Adrenal gland (tissue), 12 donors: ENCODE results near the gene RSPH6A. TPM values are rescaled to one million over a fixed set of nuclear protein-coding genes. Genes with fewer than 3 reads are reported as not detected.

Experiments
- DNase-seq, 7 donors: peaks; one replicate each; pipeline ENCODE4 v3.0.0-alpha.2; 2019 to 2020
- H3K27ac ChIP-seq, 5 donors: fragments of 200-600 bp; sonication (generic) in 4 of 5; 1 replicate in 3 of 5; 2 replicates in 2 of 5; pipeline versions ENCODE4 v1.5.1 to v1.8.0; 2016 to 2020; ENCODE audit warnings: mild to moderate bottlenecking in 1 of 5
- H3K27me3 ChIP-seq: fragments of 200-600 bp; 2 replicates; pipeline ENCODE4 v1.8.0; 2021
- H3K36me3 ChIP-seq, 2 donors: fragments of 200-600 bp; replicated peaks in 1 of 2; 1 replicate in 1 of 2; 2 replicates in 1 of 2; pipeline versions ENCODE4 v1.5.1 to v1.8.0; 2018 to 2022
- H3K4me1 ChIP-seq, 2 donors: fragments of 200-600 bp; replicated peaks in 1 of 2; 1 replicate in 1 of 2; 2 replicates in 1 of 2; pipeline versions ENCODE4 v1.5.1 to v1.8.0; 2018 to 2021
- H3K4me3 ChIP-seq, 4 donors: fragments of 200-600 bp; sonication (generic) in 3 of 4; one replicate each; pipeline ENCODE4 v1.5.1; 2016 to 2018
- H3K9me3 ChIP-seq, 3 donors: fragments of 200-600 bp; sonication (generic) in 1 of 3; replicated peaks in 1 of 3; 1 replicate in 2 of 3; 2 replicates in 1 of 3; pipeline versions ENCODE4 v1.5.1 to v1.8.0; 2016 to 2021
- CTCF ChIP-seq, 6 experiments: fragments of 450-650 bp in 4 of 6; fragments of 200-600 bp in 2 of 6; sonication (generic) in 1 of 6; IDR thresholded peaks; 1 replicate in 5 of 6; 2 replicates in 1 of 6; pipeline versions ENCODE4 v1.5.1 to v1.8.0; 2016 to 2021; ENCODE audit warnings: antibody characterized with exemption in 6 of 6, mild to moderate bottlenecking in 2 of 6, moderate library complexity in 1 of 6
- POLR2A ChIP-seq, 2 donors: fragments of 450-650 bp; IDR thresholded peaks; one replicate each; pipeline ENCODE4 v1.6.1; 2017; ENCODE audit warnings: antibody characterized with exemption in 2 of 2, mild to moderate bottlenecking in 2 of 2, moderate library complexity in 1 of 2
- WGBS, 4 donors: extraction: QIAGEN DNeasy Blood & Tissue Kit in 2 of 4; methylation state at CpG; one replicate each; pipeline versions ENCODE4 v1.1.5 to v1.1.7; 2013 to 2017; 5-methylcytosine and 5-hydroxymethylcytosine counted together
- intact Hi-C, 2 donors: fragments of 100-400 bp; cut with DNase I; formaldehyde crosslinking; loops; one replicate each; pipeline versions ENCODE4 v1.14.1 to v1.15.0; 2022 to 2023
- polyA plus RNA-seq, 3 donors: library from polyadenylated mRNA; stranded (reverse); fragments of 200-250 nt in 2 of 3; fragments of 350-450 nt in 1 of 3; fragmentation: Illumina TruSeq in 1 of 3; extraction: RNeasy Lipid Tissue Mini Kit (QIAGEN cat#74804) in 1 of 3; gene quantifications; one replicate each; pipeline ENCODE4 v1.2.3, GENCODE V29; 2013 to 2014
- total RNA-seq, 9 donors: library from RNA; depleted of rRNA in 4 of 9; stranded (reverse); fragments of >200 nt in 4 of 9; fragments of 120-200 nt in 1 of 9; fragmentation: NEBNext Ultra II Directional in 1 of 9; extraction: Animal tissue kit (Norgen Biotek cat#: 25700) in 1 of 9; gene quantifications; one replicate each; pipeline versions ENCODE4 v1.1.0 to v1.2.4, GENCODE V29; 2013 to 2023
- donor health status: healthy with polysubstance abuse.
- donor health status: Bipolar disorder and iron deficiency.
- donor health status: DM: yes; HTN: yes; CAD: no.
- donor health status: DM: no; HTN: no; CAD: no.
- donor health status: DM: no; HTN: no; CAD: no.
- donor health status: DM: yes; HTN: yes; CAD: no.

Gene RSPH6A
- total and polyA plus RNA-seq, 12 donors = 0.06 to 0.24 (median 0.16) TPM; not detected in 8

GRCh38 chr19:45817725-45818301, 2.7 kb upstream of the RSPH6A start:
- Histone ChIP-seq H3K27ac (no peak overlapping the region), H3K9me3 (no peaks in the 10 kb centered on the region), H3K4me3 (no peak overlapping the region), H3K4me1 (no peaks in the 10 kb centered on the region), H3K27me3 (no peaks in the 10 kb centered on the region), H3K36me3 (peaks cover 0 to 9% of the 10 kb centered on the region in 2 donors)
- DNase-seq = peak in 2 of 7 donors; percentile 29 to 34
- no peak for TF ChIP-seq POLR2A (IDR thresholded peaks at IDR 0.05)
- TF ChIP-seq CTCF (IDR thresholded peaks at IDR 0.05) = no peak
- WGBS, 4 donors = 74 to 89% (median 81%) methylated on average over 10 to 19 of the region's 19 CpGs
- intact Hi-C loops = loop anchor here in 1 of 2 donors (5.0 kb wide), 1 partner anchor 64 kb away; no protein-coding TSS in a partner anchor

DNA sequence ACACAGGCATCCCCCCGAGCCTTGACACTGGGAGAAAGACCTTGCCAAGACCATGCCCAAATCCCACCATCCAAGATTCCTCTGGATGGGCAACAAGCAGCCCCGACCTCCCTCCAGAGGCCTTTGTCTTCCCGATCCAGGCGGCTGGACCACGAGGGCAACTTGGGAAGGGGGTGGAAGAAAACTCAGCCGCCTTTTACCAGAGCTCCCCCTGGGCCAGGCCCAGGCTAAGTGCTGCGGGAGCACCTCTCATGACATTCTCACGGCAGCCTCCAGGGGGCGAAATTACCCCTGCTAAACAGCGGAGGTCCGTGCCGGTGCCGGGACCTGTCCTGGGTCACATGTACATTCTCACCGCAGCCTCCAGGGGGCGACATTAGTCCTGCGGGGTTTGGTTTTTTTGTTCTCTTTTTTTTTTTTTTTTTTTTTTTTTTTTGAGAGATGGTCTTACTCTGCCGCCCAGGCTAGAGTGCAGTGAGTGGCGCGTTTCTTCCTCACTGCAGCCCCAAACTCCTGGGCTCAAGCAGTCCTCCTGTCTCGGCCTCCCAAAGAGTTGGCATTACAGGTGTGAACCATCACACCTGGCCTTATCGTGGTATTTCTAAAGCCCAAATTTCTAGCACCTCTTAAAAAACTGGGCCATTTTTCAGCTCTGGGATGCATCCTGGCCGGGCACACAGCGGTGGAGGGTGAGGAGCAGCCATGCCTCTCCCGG, 2.1 kb upstream of the RSPH6A start:
- H3K27ac ChIP-seq = no peak overlapping the region
- no peaks in the 10 kb centered on the region for H3K4me1 ChIP-seq
- H3K4me3 ChIP-seq = no peak overlapping the region
- WGBS, 4 donors = 15 to 21% (median 19%) methylated on average over 20 to 24 of the region's 24 CpGs
- peak; percentile 93 to 97 (median 96) for DNase-seq
- no peaks in the 10 kb centered on the region for H3K9me3 ChIP-seq
- H3K27me3 ChIP-seq = no peaks in the 10 kb centered on the region
- intact Hi-C loops = loop anchor here in 1 of 2 donors (5.0 kb wide), 1 partner anchor 65 kb away; no protein-coding TSS in a partner anchor
- TF ChIP-seq CTCF (IDR thresholded peaks at IDR 0.05) (peak; percentile 94 to 99 (median 98)), POLR2A (IDR thresholded peaks at IDR 0.05) (no peak)
- H3K36me3 ChIP-seq = peaks cover 0 to 5% of the 10 kb centered on the region in 2 donors

- Histone ChIP-seq H3K36me3 (peaks cover 0 to under 1% of the 10 kb centered on the region in 2 donors), H3K4me1 (no peaks in the 10 kb centered on the region), H3K27ac (no peak overlapping the region), H3K27me3 (no peaks in the 10 kb centered on the region), H3K9me3 (no peaks in the 10 kb centered on the region), H3K4me3 (no peak overlapping the region)
- WGBS, 4 donors = 60 to 76% (median 71%) methylated on average over 7 to 18 of the region's 18 CpGs
- DNase-seq = no peak
- TF ChIP-seq CTCF (IDR thresholded peaks at IDR 0.05) (no peak), POLR2A (IDR thresholded peaks at IDR 0.05) (no peak)
- intact Hi-C loops = loop anchor here in 1 of 2 donors (5.0 kb wide), 1 partner anchor 66 kb away; no protein-coding TSS in a partner anchor
Observed at GRCh38 chr19:45816236-45817009, 1.3 kb upstream of the RSPH6A start.
